KOPT-K1 (cell line): Measurements from ENCODE around the gene DLAT.
"Not testable (repeated sequence)": the region's sequence is repeated elsewhere in the genome, so short reads cannot be mapped to it uniquely, and the experiment has no call there.

Experiments used
- H3K27ac ChIP-seq: fragments of 200-600 bp; sonication (generic); 2 replicates; pipeline ENCODE4 v1.5.1; 2016; ENCODE audit warnings: antibody characterized with exemption, mild to moderate bottlenecking, low read depth, low read length; ENCODE audit not compliant: poor library complexity, severe bottlenecking
- H3K36me3 ChIP-seq: fragments of 200-600 bp; sonication (generic); 2 replicates; pipeline ENCODE4 v1.5.1; 2017; ENCODE audit warnings: antibody characterized with exemption, mild to moderate bottlenecking, low read length, moderate library complexity; ENCODE audit not compliant: insufficient read depth
- H3K9me3 ChIP-seq: fragments of 200-600 bp; sonication (generic); 2 replicates; pipeline ENCODE4 v1.5.1; 2017; ENCODE audit warnings: antibody characterized with exemption, low read length, mild to moderate bottlenecking; ENCODE audit not compliant: insufficient read depth, poor library complexity, severe bottlenecking

Gene DLAT

GRCh38 chr11:111996129-111996528 lies 29.1 kb upstream of the DLAT start:
- no peak overlapping the region for H3K27ac ChIP-seq
- no peaks in the 10 kb centered on the region for H3K9me3 ChIP-seq
- no peaks in the 10 kb centered on the region for H3K36me3 ChIP-seq

GRCh38 chr11:111996669-111997068 lies 28.5 kb upstream of the DLAT start:
- H3K9me3 ChIP-seq, H3K36me3 ChIP-seq, H3K27ac ChIP-seq: not testable (repeated sequence)

GRCh38 chr11:111999111-111999510 lies 26.1 kb upstream of the DLAT start:
- no peaks in the 10 kb centered on the region for H3K36me3 ChIP-seq
- no peak overlapping the region for H3K27ac ChIP-seq
- H3K9me3 ChIP-seq, result no peaks in the 10 kb centered on the region

GRCh38 chr11:112000703-112001102 lies 24.5 kb upstream of the DLAT start:
- no peak overlapping the region for H3K27ac ChIP-seq
- no peaks in the 10 kb centered on the region for H3K9me3 ChIP-seq
- no peaks in the 10 kb centered on the region for H3K36me3 ChIP-seq

GRCh38 chr11:112002491-112003216 lies 22.6 kb upstream of the DLAT start:
- Histone ChIP-seq H3K27ac (no peak overlapping the region), H3K36me3 (no peaks in the 10 kb centered on the region), H3K9me3 (no peaks in the 10 kb centered on the region)

GRCh38 chr11:112004389-112004788 lies 20.8 kb upstream of the DLAT start:
- Histone ChIP-seq H3K27ac (no peak overlapping the region), H3K9me3 (no peaks in the 10 kb centered on the region), H3K36me3 (no peaks in the 10 kb centered on the region)

GRCh38 chr11:112005422-112006094 lies 19.6 kb upstream of the DLAT start:
- H3K9me3 ChIP-seq, result no peaks in the 10 kb centered on the region
- no peak overlapping the region for H3K27ac ChIP-seq
- H3K36me3 ChIP-seq, result no peaks in the 10 kb centered on the region

- H3K36me3 ChIP-seq, H3K9me3 ChIP-seq, H3K27ac ChIP-seq: not testable (repeated sequence)
Observed at GRCh38 chr11:112006095-112006441, 19.1 kb upstream of the DLAT start.

- H3K27ac ChIP-seq, H3K36me3 ChIP-seq: not testable (repeated sequence)
Observed at GRCh38 chr11:112011451-112011850, 13.8 kb upstream of the DLAT start.

GRCh38 chr11:112012874-112013273 lies 12.3 kb upstream of the DLAT start:
- Histone ChIP-seq H3K27ac (no peak overlapping the region), H3K36me3 (no peaks in the 10 kb centered on the region), H3K9me3 (no peaks in the 10 kb centered on the region)

More at GRCh38 chr11:112011451-112011850, 13.8 kb upstream of the DLAT start:
- not testable (repeated sequence) for H3K9me3 ChIP-seq

- H3K27ac ChIP-seq, result no peak overlapping the region
- H3K9me3 ChIP-seq, result no peaks in the 10 kb centered on the region
- H3K36me3 ChIP-seq, result no peaks in the 10 kb centered on the region
Observed at GRCh38 chr11:112013497-112014164, 11.6 kb upstream of the DLAT start.

- H3K36me3 ChIP-seq, result no peaks in the 10 kb centered on the region
- no peaks in the 10 kb centered on the region for H3K9me3 ChIP-seq
- H3K27ac ChIP-seq, result no peak overlapping the region
Observed at GRCh38 chr11:112016088-112016764, 9.0 kb upstream of the DLAT start.

GRCh38 chr11:112016765-112017376 lies 8.3 kb upstream of the DLAT start:
- H3K36me3 ChIP-seq, result no peaks in the 10 kb centered on the region
- no peak overlapping the region for H3K27ac ChIP-seq
- no peaks in the 10 kb centered on the region for H3K9me3 ChIP-seq

GRCh38 chr11:112017538-112017937 lies 7.7 kb upstream of the DLAT start:
- H3K36me3 ChIP-seq, result no peaks in the 10 kb centered on the region
- no peak overlapping the region for H3K27ac ChIP-seq
- H3K9me3 ChIP-seq, result no peaks in the 10 kb centered on the region

GRCh38 chr11:112019066-112019465 lies 6.1 kb upstream of the DLAT start:
- no peaks in the 10 kb centered on the region for H3K9me3 ChIP-seq
- H3K36me3 ChIP-seq, result no peaks in the 10 kb centered on the region
- no peak overlapping the region for H3K27ac ChIP-seq
